HG03520 (cell line): ENCODE measurements around the gene SLC16A9.

Experiments used
- ATAC-seq: cut with Tn5 transposase; IDR thresholded peaks from one replicate; pipeline ENCODE4 v1.9.1; 2021; ENCODE audit warnings: mild to moderate bottlenecking, moderate library complexity; ENCODE audit not compliant: unreplicated experiment

SLC16A9 gene

DNA sequence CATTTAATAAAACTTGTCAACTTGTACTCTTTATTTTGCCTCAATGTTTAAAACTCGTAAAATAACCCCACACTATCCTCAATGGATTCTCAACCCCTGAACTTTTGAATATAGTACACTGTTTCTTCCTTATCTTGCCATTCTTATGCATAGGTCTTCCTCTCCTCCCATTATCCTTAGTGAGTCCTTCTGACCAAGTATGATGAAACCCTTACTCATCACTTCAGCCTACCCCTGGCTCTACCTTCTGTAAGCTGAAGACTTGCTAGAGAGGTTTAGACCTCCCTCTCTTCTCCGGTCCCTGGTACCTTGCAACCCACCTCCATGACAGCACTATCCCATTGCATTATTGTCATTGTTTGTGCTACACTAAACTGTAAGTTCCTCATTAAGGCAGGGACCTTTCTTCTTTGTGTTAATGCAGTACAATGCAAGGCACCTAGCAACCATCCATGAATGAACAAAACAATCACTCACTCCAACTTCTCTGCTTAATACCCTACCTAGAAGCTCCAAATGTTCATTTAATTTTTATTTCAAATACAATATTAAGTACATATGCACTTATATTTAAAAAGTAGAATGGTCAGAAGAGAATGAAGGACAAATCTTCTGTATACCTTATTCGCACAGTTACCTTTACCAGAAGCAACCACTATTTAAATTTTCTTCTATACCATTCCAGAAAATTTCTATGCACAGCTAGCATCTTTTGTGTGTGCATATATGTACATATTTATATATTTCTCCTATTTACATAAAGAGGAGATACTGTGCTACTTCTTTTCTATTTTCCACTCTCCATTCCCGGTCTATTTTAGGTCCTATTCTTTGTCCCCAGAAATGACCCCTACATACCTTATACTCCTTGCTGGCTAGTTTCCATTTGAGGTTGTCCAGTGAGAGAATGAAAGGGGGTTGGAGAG is 77.5 kb downstream of the SLC16A9 start:
- ATAC-seq, result no peak

DNA sequence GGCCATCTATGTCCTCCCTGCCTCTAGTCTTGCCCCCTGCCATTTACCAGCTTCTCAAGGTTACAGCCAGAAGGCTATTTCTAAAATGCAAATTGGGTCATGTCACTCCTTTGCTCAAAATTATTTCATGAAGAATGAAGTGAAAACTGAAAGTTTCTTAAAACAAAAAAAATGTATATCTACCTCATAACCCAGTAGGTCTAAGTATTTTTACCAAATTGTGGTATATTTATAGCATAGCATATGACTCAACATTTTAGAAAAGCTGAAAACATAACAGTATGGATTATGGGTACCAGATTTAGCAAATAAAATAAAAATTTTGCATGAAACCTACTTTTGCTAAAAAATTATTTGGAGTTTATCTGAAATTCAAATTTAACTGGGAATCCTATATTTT is 78.4 kb downstream of the SLC16A9 start:
- no peak for ATAC-seq

DNA sequence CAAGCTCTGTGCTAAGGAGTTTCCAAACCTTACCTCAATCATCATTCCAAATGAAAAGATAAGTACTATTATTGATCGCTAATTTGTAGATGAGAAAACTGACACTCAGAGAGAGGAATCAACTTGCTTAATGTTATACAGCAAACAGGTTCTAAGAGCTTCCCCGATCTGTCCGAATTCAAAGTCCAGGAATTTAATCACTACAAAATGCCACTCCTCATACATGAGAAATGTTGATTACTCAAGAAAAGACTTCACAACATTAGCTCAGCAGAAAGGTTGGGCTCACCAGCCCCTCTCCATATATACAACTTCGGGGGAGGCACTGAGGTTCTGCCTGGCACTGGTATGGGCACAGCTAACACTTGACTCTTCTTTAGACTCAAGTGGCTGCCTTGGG is 80.7 kb downstream of the SLC16A9 start:
- no peak for ATAC-seq

DNA sequence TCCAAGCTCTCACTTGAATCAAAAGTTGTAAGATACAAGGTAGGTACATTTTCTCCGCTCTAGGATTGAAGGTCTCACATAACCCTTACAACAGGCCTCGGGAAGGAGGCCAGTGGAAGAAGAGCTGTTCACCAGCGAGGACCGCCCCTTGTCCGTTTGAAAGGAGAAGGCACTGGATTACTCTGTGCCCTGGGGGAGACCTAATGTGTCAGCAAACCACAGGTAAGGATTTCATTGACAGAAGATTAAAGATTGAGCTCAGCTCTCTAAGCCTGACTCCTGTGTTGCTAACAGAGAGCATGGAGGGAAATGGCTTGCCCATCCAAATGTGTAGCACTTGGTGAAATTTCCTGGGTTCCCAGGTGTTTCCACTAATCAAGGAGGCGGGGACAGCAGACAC is 81.2 kb downstream of the SLC16A9 start:
- ATAC-seq, result no peak

DNA sequence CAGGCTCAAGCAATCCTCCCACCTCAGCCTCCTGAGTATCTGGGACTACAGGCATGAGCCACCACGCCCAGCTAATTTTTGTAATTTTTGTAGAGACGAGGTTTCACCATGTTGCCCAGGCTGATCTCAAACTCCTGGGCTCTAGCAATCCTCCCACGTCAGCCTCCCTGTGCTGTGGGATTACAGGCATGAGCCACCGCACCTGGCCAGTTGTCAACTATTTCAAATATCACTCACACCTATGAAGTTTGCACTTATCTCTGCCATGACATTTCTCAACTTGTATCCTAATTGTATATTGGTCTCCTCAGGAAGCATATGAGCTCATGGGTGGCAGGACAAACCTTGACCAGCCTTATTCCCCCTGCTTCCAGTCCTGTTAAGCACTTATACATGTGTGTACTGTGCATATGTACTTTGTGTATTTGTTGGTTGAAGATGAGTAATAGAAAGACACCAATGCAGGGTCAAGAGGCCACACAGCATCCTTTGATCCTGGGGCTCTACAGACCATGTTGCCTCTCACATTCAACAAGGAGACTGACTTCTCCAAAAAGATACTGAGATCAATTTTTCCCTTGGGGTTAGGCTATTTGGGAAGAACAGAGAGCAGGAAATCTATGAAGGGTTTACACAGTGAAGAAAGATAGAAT is 82.2 kb downstream of the SLC16A9 start:
- ATAC-seq, result no peak

DNA sequence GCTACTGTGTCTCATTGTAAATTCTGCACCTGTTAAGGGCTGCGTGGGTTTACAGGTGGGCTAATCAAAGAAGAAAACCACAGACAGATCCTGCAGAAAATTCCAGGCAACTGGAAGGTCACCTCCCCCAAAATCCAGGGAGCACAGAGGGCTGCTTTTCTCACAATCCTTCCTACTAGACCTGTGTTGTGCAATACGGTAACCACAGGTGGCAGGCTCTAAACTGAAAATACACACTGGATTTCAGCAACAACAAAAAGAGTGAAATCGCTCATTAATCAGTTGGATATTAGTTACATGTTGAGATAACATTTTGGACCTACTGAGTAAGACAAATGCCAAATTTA is 83.2 kb downstream of the SLC16A9 start:
- no peak for ATAC-seq

DNA sequence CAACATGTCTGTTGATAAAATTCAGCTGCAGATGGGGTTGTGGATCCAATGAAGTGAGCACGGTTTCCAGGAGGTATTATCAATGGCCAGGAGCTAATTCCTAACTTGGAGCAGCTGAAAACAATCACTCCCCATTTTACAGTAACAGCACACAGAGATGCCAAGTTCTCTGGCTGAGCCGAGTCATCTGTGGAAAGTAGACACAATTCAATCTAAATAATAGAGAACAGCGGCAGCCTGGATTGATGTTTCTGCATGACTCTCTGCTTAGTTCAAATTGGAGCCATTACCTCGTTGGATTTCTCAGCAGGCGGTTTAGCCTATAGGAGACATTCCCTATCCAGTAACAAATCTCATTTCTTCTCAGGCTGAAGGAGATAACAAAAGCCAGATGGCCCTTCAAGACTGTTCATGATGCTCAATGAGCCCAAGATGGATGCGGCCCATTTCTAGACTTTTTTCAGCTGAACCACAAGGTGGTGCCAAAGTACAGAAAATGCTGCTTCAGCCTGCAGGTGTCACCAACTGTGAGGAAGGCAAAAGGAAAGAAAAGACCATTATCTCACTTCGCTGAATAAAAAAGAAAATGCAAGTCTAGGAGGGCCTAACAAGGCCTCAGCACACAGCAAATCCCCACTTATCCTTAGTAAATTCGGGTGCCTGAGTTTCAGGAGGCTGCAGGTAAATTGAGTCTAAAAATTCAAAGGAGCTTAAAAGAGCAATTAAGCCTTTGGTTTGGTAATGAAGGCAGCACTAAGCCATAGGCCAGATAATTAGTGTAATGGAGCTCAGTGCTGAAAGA is 83.7 kb downstream of the SLC16A9 start:
- ATAC-seq, result peak; percentile 95

DNA sequence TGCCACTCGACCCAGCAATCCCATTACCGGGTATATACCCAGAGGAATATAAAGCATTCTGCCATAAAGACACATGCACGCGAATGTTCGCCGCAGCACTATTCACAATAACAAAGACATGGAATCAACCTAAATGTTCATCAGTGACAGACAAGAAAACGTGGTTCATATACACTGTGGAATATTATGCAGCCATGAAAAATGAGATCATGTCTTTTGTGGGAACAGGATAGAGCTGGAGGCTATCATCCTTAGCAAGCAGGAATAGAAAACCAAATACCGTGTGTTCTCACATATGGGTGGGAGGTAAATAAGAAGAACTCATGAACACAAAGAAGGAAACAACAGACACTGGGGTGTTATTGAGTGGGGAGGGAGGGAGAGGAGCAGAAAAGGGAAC is 84.7 kb downstream of the SLC16A9 start:
- ATAC-seq, result no peak

DNA sequence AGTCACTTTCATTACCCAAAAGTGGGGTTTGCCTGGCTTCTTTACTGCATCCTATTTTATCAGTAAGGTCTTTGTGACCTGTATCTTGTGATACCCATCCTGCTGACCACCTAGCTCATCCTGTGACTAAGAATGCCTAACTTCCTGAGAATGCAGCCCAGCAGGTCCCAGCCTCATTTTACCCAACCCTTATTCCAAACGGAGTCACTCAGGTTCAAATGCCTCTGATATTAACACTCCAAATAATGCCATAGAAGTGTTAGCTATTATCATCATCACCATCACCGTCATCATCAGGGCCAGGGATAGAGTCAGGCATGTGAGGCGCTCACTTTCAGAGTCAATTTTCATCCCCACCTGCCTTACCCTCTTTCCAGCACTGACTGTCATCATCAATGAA is 85.5 kb downstream of the SLC16A9 start:
- ATAC-seq, result no peak

DNA sequence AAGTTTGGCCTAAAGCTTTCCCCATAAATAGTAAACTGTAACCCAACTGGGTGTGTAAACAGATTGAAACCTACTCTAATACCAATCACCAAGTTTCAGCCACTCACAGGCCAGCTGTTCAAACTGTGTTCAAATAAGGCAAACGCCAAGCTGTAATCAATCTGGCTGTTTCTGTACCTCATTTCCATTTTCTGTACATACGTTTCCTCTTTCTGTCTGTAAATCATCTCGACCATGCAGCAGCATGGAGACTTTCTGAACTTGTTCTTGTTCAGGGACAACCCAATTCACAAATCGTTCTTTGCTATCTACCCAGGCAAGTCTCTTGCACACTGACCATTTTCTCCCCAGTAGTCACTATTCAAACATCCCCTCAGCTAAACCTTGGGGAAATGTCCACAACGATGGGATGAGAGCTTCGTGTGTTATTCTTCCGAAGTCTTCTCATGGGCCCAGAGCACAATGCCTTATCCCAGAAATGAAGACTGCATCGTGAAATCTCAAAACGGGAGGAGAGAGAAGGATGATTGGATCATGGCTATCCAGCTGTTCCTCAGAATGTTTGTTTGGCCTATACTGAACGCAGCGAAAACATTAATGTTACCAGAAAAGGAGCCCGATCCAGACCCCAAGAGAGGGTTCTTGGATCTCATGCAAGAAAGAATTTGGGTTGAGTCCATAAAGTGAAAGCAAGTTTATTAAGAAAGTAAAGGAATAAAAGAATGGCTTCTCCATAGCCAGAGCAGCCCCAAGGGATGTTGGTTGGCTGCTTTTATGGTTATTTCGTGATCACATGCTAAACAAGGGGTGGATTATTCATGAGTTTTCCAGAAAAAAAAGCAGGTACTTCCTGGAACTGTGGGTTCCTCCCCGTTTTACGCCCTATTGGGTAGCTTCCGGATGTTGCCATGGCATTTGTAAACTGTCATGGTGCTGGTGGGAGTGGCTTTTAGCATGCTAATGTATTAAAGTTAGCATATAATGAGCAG is 86.2 kb downstream of the SLC16A9 start:
- no peak for ATAC-seq

DNA sequence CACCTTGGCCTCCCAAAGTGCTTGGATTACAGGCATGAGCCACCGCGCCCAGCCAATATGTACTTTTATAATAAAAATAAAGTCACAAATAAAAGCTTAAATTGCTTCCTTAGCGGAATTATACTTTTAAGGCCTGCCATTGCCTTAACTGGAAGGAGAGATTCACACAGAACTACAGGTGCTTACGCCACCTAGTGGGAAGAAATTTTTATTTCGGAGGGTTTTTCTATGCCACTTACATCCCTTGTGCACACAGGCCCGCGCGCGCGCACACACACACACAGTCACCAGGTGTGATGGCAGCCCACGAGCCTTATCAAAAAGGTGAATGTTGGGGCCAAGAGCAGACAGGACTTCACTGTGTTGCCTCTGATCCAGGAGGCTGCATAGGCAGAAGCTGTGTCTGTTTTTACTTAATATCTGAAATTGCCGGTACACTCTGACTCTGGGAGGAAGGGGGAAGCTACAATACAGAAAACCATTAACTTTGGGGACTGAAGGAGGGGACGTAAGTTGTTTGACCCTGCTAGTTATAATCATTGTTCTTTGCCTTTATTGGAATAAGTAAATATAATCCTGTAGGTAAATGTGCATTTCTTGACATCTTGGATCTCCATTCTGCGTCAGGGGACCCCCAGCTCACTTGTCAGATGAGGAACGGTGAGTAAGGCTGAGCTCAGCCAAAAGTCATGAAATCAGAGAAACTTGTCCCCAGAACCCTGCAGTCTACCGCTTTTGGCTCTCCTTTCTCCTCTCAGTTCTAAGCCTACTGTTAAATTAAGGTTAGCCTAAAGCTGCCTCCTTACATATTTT is 87.1 kb downstream of the SLC16A9 start:
- no peak for ATAC-seq

DNA sequence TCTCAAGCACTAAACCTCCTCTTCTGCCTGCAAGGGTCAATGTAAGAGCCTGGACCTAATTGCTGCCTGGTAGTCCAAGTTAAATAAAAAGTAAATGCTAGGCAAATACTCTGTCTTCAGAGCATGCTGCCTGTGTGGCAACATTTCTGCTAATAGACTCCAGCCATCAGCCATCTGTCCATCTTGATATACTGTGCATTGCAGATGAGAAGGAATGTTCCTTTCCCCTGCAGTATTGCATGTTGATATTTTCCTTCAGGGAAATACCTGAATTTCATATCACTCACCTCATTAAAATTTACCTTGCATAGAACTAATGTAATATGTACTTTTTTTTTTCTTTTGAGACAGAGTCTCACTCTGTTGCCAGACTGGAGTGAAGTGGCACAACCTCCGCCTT is 87.9 kb downstream of the SLC16A9 start:
- no peak for ATAC-seq

DNA sequence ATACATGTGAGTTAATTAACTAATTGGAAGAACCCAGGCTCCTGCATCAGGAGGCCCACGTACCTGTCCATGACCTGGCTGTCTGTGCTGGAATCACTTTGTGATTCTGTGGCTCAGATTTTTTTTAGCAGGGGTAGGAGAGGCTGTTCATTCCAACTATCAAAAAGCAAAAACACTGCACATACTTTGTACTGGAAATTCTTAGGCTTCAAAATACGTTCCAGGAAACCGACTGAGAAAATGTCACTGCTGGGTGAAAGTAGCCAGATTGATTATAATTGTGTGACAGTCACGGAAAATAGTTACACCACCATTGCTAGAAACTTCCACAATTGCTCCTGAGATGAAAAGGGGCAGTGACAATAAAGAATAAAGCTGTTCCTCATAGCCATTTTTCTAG is 91.0 kb downstream of the SLC16A9 start:
- no peak for ATAC-seq

DNA sequence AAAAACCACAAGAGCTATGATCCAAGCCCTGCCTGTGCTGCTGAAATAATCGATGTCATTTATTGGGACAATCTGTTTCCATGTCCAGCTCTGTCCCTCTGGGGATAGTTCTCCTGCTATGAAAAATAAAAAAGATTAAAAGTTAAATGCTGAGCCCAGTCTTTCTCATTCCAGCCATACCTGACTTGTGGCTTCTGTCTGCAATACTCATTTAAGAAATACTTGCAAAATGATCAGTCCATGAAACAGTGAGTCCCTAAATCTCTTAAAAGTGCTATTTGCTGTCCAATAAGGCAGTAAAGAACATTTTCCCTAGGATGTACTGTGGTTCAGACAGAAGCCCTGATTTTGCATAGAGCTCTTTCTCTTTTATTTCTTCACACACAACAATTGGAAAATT is 91.7 kb downstream of the SLC16A9 start:
- ATAC-seq, result no peak

DNA sequence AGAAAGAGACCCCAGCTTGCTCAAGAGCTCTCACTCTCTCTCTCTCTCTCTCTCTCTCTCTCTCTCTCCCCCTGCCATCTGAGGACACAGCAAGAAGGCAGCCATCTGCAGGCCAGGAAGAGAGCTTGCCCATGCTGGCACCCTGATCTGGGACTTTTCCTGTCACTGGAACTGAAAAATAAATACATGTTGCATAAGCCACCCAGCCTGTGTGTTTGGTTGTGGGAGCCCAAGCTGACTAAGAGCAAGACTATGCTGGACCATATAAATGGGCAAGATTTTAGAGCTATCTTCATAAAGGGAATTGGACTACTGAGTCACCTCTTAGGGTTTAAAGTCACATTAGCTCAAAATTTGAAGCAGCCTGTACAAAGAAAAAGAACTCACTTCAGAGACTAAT is 98.6 kb downstream of the SLC16A9 start:
- ATAC-seq, result no peak

DNA sequence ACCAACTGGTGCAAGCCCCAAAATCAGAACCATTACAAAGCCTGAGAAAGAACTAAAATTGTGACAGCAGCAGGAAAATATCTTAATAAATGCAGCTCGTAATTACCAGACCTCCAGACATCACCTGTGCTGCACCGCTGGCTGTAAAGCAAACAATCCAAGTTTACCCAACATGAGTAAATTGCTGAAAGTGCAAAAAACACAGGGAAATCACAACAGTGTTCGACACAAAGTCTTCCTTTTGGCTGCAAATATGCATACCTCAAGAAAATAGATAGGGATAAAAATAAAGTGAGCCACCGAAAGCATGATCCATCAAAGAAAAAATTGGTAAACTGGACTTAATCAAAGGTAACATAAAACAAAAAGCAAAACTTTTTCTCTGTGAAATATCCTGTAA is 101.7 kb downstream of the SLC16A9 start:
- no peak for ATAC-seq

DNA sequence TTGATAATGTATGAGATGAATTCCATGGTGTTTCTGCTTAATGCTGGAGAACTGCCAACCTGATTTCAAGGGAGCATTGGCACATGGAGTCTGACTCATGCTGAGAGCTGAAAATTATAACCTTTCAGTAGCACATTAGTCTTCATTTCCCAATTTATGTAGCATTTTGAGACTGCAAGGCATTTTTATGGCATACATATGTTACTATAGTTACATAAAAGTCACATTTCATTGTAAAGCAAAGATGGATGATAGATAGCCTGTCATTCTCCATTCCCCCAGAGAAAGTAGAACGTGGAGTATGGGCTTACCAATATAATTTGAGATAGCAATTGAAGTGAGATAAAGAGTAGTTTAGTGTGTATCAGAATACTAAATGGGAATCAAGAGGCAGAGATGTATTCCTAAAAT is 103.1 kb downstream of the SLC16A9 start:
- ATAC-seq, result no peak

DNA sequence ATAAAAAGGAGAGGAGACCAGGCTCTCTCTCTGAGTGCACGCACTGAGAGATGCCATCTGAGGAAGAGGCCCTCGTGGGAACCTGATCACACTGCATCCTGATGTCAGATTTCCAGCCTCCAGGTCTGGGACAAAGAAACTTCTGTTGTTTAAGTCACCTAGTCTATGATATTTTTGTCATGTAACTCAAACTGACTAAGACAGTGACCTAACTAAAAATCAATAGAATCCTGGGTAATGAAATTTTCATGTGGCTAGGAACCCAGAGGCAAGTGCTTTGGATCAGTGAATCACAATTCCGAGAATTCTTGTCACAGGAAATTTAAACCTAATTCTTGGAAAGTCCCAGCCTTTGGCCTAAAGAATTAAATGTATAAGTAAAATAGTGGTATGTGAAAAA is 107.7 kb downstream of the SLC16A9 start:
- ATAC-seq, result no peak
